NCI-H2171 (cell line): ENCODE measurements around the gene MRPL58.
A peak's percentile ranks its signal among the peaks of the same experiment; 100 is the strongest.
"Not testable (repeated sequence)": the region's sequence is repeated elsewhere in the genome, so short reads cannot be mapped to it uniquely, and the experiment has no call there.

Experiments used
- DNase-seq: peaks from one replicate; lab custom pipeline; 2025; lab: John Stamatoyannopoulos, UW

The MRPL58 gene

DNA sequence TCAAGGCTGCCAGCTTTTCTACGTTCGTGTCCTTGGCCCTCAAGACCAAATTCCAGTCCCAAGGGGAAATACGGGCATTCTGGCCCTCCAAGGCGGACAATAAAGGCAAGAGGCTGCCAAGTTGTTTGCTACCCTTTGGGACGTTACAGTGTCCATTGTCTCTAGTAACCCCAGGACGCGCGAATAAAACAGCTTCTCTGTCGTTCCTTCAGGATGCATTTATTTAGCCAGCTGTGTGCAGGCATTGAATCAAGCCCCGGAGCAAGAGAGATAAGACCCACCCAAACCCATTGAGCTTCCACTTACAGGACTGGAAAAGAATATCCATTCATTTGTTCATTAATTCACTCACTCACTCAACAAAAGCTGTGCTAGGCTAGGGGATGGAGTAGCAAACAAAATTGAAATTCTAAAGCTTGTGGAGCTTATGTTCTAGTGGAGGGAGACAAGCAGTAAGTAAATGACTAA lies 656 bp downstream of the MRPL58 start:
- no peak for DNase-seq

DNA sequence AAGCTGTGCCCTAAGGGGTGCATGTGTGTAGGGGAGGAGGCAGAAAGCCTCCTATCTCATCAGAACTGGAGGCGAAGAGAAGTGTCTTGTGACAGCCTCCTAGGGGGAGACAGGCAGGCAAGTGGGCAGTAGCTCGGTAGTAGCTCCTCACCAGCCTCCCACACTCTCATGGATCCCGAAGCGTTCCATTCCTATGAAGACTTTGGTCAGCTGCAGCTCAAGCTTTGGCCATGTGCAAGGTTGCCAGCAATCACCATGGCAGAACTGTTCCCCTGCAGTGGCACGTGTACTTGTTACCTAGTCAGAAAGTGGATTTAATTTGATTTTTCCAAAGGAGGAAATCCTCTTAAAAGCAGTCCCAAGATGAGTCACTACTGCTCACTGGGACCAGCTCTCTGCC lies 6.7 kb downstream of the MRPL58 start:
- DNase-seq = no peak

DNA sequence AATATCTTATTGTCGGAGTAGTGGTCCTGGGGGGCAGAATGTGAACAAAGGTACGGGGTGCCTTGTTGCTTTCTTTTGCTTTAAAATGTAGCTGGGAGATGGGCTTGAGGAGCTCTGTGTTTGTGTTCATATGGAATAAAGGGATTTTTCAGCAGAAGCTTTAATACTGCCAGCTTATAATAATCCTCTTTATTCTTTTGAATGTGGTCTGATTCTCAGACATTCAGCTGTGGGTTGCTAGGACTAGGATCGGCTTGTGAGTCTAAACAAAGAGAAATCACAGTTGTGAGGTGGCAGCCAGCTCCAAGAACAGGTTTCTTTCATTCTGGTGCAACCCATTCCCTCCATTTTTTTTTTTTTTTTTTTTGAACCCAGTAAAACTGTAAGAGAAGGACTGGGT lies 7.2 kb downstream of the MRPL58 start:
- DNase-seq = no peak

DNA sequence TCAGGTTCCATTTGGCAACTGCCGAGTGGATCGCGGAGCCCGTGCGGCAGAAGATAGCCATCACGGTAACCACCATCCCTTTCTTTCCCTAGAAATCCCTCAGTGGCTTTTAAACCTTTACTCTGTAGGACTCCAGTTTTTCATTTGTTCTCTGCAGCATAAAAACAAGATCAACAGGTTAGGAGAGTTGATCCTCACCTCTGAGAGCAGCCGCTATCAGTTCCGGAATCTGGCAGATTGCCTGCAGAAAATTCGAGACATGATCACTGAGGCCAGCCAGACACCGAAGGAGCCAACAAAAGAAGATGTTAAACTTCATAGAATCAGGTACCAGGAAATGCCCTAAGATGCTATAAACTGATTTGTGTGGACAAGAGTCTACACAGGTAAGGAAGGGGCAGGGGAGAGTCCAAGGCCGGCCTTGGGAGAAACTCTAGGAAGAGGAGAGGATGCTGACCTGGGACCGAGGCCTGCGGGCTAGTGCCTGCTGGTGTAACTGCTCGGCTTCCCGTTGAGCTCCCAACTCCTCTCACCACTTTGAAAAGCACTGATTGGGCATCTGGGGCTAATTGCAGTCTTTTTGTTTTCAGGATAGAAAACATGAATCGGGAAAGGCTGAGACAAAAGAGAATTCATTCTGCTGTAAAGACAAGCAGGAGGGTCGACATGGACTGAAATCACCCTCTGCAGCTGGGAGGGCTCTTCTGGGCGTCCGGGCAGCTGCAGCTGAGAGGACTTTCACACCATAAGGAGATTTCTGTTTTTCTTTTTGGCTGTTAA lies 8.1 kb downstream of the MRPL58 start:
- DNase-seq = no peak

DNA sequence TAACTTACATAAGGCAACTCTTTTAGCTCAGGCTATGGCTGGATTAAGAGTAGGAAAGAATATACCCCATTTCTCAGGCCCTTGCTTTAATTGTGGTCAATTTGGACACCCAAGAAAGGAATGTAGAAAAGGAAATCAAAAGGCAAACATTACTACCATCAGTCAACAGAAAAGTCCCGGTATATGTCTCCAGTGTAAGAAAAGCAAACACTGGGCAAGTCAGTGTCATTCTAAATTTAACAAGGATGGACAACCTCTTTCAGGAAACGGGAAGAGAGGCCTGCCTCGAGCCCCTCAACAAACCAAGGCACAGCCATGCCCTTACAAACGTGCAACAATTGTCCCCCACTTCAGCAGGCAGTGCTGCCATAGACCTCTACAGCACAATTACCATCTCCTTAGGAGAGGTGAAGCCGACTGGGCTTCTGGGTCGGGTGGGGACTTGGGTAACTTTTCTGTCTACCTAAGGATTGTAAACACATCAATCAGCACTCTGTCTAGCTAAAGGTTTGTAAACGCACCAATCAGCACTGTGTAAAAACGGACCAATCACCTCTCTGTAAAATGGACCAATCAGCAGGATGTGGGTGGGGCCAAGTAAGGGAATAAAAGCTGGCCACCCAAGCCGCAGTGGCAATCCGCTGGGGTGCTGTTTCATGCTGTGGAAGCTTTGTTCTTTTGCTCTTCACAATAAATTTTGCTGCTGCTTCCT lies 12.4 kb downstream of the MRPL58 start:
- no peak for DNase-seq

DNA sequence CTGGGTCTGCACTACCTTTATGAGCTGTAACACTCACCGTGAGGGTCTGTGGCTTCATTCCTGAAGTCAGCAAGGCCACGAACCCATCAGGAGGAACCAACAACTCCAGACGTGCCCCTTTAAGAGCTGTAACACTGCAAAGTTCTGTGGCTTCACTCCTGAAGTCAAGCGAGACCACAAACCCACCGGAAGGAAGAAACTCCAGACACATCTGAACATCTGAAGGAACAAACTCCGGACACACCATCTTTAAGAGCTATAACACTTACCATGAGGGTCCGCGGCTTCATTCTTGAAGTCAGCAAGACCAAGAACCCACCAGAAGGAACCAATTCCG lies 12.9 kb downstream of the MRPL58 start:
- not testable (repeated sequence) for DNase-seq

DNA sequence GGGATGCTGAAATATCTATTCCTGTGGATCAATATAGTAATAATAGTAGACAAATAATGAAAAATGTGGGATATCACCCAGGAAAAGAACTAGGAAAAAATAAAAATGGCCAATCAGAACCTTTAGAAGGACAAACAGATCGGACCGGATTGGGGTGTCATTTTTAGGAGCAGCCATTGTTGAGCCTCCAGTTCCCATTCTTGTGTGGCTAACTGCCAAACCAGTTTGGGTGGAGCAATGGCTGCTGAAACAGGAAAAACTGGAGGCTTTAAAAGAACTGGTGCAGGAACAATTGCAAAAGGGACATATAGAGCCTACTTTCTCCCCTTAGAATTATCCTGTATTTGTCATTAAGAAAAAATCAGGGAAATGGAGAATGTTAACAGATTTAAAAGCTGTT lies 14.2 kb downstream of the MRPL58 start:
- DNase-seq = not testable (repeated sequence)

DNA sequence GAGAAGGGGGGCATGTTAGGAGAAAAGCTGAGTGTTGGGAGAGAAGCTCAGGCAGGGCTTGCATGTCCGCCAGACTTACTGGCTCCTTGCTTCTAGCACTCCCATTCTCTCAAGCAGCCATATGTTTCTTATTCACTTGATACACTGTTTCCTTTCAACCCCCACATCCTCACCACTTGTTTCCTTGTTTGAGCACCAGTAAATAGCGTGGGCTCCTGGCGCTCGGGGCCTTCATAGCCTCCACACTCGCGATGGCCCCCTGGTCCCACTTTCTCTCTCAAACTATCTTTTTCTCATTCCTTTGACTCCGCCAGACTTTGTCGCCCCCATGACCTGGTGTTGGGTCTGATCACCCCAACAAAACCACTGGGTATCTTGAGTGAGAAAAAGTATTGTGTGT lies 17.7 kb downstream of the MRPL58 start:
- DNase-seq = no peak

DNA sequence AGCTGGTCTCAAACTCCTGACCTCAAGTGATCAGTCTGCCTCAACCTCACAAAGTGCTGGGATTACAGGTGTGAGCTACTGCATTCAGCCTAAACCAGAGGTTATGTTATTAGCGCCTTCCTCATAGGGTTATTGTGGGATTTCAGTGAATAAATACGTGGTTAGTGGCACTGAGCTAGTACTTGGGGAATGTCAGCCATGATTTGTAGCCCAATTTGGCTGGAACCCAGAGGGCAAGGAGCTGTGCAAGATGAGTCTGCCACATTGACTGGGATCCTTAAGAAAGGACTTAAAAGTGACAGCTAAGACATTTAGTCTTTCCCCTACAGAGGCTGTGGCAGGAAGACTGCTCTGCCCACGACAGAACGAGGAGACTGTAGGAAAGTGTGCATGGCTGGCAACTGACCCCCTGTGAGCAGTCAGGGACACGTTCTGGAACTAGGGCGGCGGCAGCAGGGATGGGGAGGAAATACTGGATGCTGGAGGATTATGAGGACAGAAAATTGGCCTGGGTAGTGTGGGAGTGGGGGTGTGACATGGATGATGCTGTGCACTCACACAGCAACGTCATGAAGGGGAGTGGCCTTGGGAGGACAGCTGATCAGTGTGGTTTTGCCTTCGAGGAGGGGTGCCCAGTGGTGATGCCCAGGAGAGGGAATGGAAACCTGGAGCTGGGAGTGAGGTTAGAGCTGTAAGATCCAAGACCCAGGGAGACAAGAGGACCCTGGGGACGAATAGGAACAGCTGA lies 19.7 kb downstream of the MRPL58 start:
- DNase-seq = peak; percentile 37

DNA sequence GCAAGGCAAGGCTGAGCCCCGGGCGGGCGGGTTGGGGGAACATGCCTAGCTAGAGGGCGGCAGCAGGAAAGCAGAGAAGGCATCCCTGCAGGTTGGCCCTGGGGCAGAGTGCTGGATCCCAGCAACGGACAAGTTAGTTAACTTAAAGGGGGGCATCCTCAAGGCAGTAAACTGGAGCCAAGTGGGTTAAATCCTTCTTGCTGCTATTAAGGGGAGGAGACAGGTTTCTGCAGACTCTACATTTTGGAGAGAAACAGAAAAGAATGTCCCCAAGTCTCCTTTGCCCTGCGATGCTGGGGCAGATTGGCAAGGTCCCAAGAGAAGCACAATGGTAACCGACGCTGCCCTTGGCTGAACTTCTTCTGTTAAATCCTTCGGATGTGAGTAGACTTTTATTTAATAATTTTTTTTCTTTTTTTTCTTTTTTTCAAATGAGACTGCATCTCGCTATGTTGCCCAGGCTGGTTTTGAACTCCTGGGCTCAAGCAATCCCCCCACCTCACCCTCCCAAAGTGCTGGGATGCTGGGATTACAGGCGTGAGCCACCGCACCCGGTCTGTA lies 20.3 kb downstream of the MRPL58 start:
- DNase-seq = no peak

DNA sequence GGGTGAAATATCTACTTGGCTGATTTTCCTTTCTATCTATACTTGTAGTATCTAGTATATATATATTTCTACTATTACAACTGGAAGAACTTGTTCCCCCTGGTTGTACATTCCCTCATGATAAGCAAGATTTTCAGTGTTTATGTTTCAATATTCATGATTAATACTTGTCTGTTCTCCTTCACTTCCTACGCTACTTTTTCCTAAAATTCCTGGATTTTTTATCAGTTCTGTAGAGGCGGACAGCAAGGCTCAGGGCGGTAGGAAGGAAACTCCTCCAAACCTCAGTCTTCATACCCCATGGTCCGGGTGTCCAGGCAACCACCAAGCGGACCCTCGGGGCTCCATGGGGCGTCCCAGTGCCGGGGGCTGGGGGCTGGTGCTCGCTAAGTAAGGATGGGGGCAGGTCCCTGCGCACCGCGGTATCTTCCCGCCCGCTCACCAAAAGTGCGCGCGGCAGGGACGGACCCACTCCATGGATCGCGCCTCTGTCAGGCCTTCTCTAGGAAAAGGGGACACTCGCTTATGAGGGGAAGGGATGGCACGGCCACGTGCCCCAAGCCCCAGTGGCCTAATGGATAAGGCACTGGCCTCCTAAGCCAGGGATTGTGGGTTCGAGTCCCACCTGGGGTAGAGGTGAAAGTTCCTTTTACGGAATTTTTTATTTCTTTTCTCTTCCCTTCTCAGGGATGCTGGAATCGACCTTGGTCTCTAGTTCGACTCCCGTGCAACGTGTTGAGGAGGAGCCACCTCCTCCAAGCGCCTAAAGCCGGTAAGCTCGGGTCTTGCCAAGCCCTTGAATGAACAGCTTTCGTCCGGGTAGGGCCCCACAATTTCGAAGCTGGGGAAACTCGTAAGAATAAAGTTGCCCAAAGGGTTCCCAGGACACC lies 21.1 kb downstream of the MRPL58 start:
- peak; percentile 82 for DNase-seq

DNA sequence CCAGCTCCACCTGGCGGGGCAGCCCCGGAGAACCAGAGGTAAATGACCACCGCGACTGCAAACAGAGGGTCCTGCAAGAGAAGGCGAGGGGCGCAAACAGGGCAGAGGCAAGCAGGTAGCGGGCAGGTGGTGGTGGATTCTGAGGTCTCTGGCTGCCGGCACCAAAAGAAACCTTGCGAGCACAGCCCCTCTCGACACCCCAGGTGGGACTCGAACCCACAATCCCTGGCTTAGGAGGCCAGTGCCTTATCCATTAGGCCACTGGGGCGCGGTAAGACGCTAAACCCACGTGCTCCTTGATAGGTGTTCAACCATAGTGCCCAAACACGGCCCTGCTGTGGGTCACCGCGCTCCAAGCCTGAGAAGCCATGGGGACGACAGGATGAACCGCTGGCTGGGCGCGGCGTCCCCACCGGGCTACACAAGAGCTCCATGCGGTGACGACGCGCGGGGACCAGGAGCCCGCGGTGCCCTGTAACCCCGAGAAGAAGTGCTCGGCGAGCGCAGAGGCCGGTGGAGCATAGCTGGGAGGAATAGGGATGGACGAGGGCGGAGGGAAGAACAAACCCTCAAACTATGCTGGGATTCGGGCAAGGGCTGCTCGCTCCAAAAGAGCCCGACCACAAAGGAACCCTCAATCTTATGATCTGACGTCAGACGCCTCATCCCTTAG lies 21.9 kb downstream of the MRPL58 start:
- peak; percentile 78 for DNase-seq

DNA sequence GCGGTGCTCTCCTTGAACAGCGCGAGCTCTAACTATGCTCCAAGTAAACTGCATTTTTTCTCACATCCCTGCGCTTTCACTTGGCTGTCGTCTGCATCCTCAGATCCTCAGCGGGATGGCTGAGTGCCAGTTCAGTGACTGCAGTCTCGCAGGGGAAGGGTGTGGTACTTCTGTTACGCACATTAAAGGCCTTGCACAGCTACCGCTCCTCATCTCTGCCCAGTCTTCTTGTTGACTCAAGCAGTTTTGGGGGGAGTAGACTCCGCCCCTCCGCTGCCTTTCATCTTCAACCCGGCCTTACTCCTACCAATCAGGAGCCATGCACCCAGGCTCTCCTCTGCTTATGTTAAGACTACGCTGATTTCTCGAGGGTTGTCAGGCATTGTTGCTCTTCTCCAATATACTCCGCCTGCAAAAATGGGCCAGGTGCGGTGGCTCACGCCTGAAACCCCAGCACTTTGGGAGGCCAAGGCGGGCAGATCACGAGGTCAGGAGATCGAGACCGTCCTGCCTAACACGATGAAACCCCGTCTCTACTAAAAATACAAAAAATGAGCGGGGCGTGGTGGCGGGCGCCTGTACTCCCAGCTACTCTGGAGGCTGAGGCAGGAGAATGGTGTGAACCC lies 24.3 kb downstream of the MRPL58 start:
- peak; percentile 59 for DNase-seq

DNA sequence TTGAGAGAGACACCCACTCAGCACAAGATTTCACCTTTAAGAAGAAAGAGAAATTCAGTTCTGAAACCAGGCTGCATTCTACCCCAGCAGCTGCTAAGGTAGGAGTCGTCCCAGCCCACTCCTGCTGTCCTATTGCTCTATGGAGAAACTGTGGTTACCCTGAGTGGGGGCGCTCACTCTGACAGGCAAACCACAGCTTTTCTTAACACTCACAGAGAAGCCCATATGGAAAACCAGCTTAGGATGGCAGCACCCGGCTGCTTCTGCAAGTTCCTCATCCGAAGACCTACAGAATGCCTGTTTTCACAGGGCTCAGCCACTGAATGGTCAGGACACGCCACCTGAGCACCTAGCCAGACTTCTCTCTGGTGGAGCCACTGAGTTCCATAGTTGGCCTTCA lies 26.8 kb downstream of the MRPL58 start:
- no peak for DNase-seq

DNA sequence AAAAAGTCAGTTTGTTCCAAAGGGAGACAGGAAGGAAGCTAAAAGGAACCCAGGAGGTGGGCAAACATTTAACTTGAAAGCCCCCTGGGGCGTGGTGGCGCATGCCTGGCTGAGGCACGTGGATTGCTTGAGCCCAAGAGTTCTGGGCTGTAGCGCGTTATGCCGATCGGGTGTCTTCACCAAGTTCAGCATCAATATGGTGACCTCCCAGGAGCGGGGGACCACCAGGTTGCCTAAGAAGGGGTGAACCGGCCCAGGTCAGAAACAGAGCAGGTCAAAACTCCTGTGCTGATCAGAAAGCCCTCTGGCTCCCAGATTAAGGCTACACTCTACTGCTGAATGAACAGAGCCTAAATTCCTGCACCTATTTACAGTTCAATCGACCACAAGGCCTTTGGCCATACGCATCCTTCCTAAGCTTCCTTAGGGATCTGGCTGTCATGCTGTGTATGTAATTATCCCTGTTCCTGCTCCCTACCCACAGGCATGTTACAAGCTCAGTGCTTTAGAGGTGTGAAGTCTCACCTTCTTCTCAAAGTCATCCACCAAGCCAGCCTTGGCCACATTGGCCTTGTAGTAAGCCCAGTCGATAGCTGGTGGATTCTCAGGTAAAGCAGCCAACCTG lies 29.3 kb downstream of the MRPL58 start:
- DNase-seq = no peak

DNA sequence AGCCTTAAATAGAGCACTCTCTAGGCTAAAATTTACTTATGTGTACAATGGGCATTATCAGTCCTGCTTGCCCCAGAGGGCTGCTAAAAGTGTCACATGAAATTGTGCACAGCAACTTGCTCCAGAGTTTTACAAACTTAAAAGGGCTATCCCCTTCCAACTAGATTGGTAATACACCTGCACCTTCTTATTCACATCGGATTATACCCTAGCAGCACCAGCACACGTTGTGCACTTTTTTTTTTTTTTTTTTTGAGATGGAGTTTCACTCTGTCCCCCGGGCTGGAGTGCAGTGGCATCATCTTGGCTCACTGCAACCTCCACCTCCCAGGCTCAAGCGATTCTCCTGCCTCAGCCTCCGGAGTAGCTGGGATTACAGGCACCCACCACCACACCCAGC lies 31.3 kb downstream of the MRPL58 start:
- DNase-seq = not testable (repeated sequence)

DNA sequence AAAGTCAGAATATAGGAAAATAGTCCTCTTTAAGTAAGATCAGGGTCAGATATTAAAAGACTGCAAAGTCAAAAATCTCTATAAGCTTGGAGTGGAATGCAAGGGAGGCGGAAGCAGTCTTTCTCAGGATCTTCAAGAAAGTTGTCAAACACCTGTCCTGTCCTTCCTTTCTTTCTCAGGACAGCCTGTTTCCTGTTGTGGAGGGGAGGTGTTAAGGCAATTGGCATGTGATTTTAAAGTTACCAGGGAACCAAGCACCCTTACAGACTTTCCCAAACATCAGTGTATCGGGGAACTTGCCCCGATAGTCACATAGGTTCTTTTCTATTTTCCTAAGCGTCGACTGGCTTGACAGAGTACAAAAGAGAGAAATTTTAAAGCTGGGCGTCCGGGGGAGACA lies 32.2 kb downstream of the MRPL58 start:
- DNase-seq = no peak

DNA sequence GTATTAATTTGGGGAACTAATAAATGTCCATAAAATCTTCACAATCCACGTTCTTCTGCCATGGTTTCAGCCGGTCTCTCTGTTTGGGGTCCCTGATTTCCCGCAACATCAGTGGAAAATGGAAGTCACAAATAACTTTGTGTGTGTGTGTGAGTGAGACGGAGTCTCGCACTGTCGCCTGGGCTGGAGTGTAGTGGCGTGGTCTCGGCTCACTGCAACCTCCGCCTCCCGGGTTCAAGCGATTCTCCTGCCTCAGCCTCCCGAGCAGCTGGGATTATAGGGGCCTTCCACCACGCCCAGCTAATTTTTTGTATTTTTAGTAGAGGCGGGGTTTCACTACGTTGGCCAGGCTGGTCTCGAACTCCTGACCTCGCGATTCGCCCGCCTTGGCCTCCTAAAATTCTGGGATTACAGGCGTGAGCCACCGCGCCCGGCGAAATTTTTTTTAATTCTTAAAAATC lies 33.5 kb downstream of the MRPL58 start:
- not testable (repeated sequence) for DNase-seq

DNA sequence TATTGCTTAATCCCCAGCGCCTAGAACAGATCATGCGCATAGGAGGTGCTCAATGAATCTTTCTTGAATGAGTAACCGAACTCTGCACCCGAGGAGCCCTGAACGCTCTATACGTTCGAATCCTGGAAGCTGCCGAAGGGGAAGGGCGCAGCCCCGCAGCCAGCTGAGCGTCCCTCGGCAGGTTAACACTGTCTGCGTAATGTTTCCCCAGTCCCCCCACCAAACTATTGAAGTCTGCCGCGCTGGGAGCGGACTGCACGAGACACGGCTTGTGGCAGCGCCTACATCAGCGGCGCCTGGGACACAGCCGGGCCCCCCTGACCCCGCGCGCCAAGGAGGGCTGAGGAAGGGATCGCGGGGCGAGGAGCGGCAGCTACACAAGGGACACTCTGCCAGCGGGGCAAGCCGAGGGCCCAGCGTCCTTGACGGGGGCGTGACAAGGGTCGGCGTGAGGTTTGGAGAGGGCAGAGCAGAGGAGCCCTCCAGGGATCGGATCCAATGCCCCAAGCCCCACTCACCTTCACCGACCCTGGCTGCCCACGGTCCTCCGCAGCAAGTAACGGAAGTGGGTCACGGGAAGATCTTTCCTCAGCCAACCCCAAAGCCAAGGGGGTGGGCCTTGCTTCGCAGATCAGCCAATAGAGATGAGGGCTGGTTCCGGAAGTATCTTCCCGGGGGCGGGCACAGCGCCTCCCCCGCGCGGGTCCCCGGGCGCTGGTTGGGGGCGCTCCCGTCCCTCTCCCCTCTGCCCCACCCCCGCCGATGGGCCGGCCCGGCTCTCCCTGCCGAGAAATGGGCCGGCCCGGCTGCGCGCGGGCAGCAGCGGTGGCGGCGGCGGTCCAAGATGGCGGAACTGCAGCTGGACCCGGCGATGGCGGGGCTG lies 34.2 kb downstream of the MRPL58 start, which contains the start of the genes ATP5PD and KCTD2:
TSS of gene ATP5PD (minus strand) at position 563 of the 883 bp plus-strand sequence. CDS start 4,319 bp downstream, outside the sequence.
TSS of gene KCTD2 (plus strand) at position 819 of the 883 bp plus-strand sequence. CDS start at position 845, 26 bp downstream.
- DNase-seq = peak; percentile 94
